Upper lobe of left lung (tissue), 4 donors: ENCODE data around the gene ATAD1.

ENCODE experiments used
- EP300 ChIP-seq, 4 donors: sonication (generic); formaldehyde crosslinking; IDR thresholded peaks; one replicate each; pipeline ENCODE4 v1.5.1; 2017; ENCODE audit warnings: antibody characterized with exemption in 4 of 4, control low read depth in 2 of 4
- POLR2A ChIP-seq, 4 donors: fragments of 450-650 bp; IDR thresholded peaks; one replicate each; pipeline ENCODE4 v1.5.1; 2016 to 2017; ENCODE audit warnings: antibody characterized with exemption in 4 of 4, mild to moderate bottlenecking in 2 of 4
- TF ChIP-seq, protein P1 (sequence below), 6 experiments: fragments of 450-650 bp in 4 of 6; fragments of 200-600 bp in 2 of 6; sonication (generic) in 2 of 6; IDR thresholded peaks; one replicate each; pipeline ENCODE4 v1.5.1; 2016 to 2019; ENCODE audit warnings: antibody characterized with exemption in 6 of 6

DNA sequence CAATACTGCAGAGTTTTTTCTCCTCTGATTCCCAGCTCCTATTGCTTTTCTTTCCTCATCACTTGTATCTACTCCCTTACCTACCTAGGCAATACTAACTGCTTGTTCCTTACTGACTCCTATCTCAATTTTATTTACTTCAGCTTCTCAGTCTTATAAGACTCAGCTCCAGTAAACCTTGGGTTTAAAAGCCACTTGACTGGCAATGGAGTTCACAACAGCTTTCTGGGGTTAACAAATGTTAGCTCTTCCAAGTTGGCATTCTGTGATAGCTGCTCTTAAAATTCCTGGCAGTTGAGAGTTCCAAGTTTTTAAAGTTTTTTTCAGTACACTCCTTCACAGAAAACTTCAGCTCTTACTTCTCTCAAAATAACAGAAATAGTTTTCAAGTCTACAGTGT is 14.2 kb downstream of the ATAD1 start:
- TF ChIP-seq EP300 (IDR thresholded peaks at IDR 0.05) (no peak), POLR2A (IDR thresholded peaks at IDR 0.05) (no peak)
- TF ChIP-seq, protein P1, sequence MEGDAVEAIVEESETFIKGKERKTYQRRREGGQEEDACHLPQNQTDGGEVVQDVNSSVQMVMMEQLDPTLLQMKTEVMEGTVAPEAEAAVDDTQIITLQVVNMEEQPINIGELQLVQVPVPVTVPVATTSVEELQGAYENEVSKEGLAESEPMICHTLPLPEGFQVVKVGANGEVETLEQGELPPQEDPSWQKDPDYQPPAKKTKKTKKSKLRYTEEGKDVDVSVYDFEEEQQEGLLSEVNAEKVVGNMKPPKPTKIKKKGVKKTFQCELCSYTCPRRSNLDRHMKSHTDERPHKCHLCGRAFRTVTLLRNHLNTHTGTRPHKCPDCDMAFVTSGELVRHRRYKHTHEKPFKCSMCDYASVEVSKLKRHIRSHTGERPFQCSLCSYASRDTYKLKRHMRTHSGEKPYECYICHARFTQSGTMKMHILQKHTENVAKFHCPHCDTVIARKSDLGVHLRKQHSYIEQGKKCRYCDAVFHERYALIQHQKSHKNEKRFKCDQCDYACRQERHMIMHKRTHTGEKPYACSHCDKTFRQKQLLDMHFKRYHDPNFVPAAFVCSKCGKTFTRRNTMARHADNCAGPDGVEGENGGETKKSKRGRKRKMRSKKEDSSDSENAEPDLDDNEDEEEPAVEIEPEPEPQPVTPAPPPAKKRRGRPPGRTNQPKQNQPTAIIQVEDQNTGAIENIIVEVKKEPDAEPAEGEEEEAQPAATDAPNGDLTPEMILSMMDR (IDR thresholded peaks at IDR 0.05): no peak
